Measurements from ENCODE around the gene ALG14. TPM values are rescaled to one million over a fixed set of nuclear protein-coding genes. Genes with fewer than 3 reads are reported as not detected.

The ALG14 gene
- total and polyA plus RNA-seq, 9 donors = 3.2 to 9.3 (median 7.1) TPM

DNA sequence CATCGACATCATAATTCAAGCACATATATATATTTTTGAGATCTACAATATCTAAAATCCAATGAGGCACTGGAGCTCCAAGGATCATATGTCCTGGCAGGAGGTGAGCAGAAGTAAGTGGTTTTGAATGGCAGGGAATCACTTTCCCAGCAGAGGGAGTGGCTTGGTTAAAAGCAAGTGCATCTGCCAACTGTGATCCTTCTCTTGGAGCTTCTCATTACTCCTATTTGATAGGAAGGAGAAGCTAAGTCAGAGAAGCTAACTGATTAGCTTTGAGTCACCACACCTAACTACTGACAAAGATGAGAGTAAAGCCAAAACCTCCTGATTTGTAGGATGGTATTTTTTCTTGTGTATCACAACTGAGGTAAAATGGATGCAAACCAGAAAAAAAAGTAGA lies 55.0 kb downstream of the ALG14 start:
- H3K27ac ChIP-seq (ENCODE audit: low read length) = no peak overlapping the region
- DNase-seq = no peak
- peaks cover 21% of the 10 kb centered on the region for H3K4me1 ChIP-seq (ENCODE audit: control insufficient read depth, insufficient read depth, low read length)
- no peaks in the 10 kb centered on the region for H3K9me3 ChIP-seq (replicated peaks; ENCODE audit: control insufficient read depth, low read depth, low read length)
- no CpG with 5 or more reads among the region's 1 CpG for WGBS (ENCODE audit: insufficient coverage)
- no peaks in the 10 kb centered on the region for H3K36me3 ChIP-seq (ENCODE audit: control insufficient read depth, insufficient read depth, low read length)
- no peaks in the 10 kb centered on the region for H3K27me3 ChIP-seq (ENCODE audit: control insufficient read depth, insufficient read depth, low read length)
- no peak overlapping the region for H3K4me3 ChIP-seq (ENCODE audit: low read length)

GRCh38 chr1:95015076-95015475 lies 57.7 kb downstream of the ALG14 start:
- Histone ChIP-seq H3K9me3 (replicated peaks; ENCODE audit: control insufficient read depth, low read depth, low read length) (no peaks in the 10 kb centered on the region), H3K36me3 (ENCODE audit: control insufficient read depth, insufficient read depth, low read length) (no peaks in the 10 kb centered on the region), H3K27ac (ENCODE audit: low read length) (no peak overlapping the region), H3K4me3 (ENCODE audit: low read length) (no peak overlapping the region), H3K27me3 (ENCODE audit: control insufficient read depth, insufficient read depth, low read length) (no peaks in the 10 kb centered on the region), H3K4me1 (ENCODE audit: control insufficient read depth, insufficient read depth, low read length) (peaks cover 8% of the 10 kb centered on the region)
- no peak for DNase-seq
- WGBS (ENCODE audit: insufficient coverage) = no CpG with 5 or more reads among the region's 3 CpGs

GRCh38 chr1:95013950-95014574 lies 58.7 kb downstream of the ALG14 start:
- Histone ChIP-seq H3K4me3 (ENCODE audit: low read length) (no peak overlapping the region), H3K4me1 (ENCODE audit: control insufficient read depth, insufficient read depth, low read length) (peaks cover 8% of the 10 kb centered on the region), H3K9me3 (replicated peaks; ENCODE audit: control insufficient read depth, low read depth, low read length) (no peaks in the 10 kb centered on the region), H3K27ac (ENCODE audit: low read length) (peak overlapping the region; percentile 62), H3K36me3 (ENCODE audit: control insufficient read depth, insufficient read depth, low read length) (no peaks in the 10 kb centered on the region), H3K27me3 (ENCODE audit: control insufficient read depth, insufficient read depth, low read length) (no peaks in the 10 kb centered on the region)
- no CpG with 5 or more reads among the region's 2 CpGs for WGBS (ENCODE audit: insufficient coverage)
- peak; percentile 78 for DNase-seq

- H3K4me3 ChIP-seq (ENCODE audit: low read length) = no peak overlapping the region
- H3K27me3 ChIP-seq (ENCODE audit: control insufficient read depth, insufficient read depth, low read length) = no peaks in the 10 kb centered on the region
- no peak overlapping the region for H3K27ac ChIP-seq (ENCODE audit: low read length)
- no peaks in the 10 kb centered on the region for H3K9me3 ChIP-seq (replicated peaks; ENCODE audit: control insufficient read depth, low read depth, low read length)
- no peaks in the 10 kb centered on the region for H3K36me3 ChIP-seq (ENCODE audit: control insufficient read depth, insufficient read depth, low read length)
- 100% methylated on average over 1 of the region's 3 CpGs for WGBS (ENCODE audit: insufficient coverage)
- DNase-seq = no peak
- peaks cover 5% of the 10 kb centered on the region for H3K4me1 ChIP-seq (ENCODE audit: control insufficient read depth, insufficient read depth, low read length)
Measured at GRCh38 chr1:95012389-95012788, 60.4 kb downstream of the ALG14 start.

DNA sequence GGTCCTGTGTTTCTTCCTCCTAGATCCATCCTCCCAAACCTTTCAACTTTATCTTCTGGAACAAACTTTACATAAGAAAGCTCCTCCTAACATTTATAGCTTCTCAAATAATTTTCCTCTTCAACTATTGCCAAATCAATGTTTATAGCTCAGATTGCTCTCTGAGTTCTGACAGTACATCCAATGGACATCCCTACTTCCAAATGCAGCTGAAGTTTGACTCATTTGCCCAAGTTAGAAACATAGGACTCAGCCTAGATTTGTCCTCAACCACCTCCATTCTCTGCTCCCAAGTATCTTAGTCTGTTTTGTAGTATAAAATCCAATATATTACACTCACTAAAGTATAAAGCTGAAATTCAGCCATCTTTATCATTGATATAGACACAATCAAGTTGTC lies 62.6 kb downstream of the ALG14 start:
- no peaks in the 10 kb centered on the region for H3K9me3 ChIP-seq (replicated peaks; ENCODE audit: control insufficient read depth, low read depth, low read length)
- H3K4me1 ChIP-seq (ENCODE audit: control insufficient read depth, insufficient read depth, low read length) = peaks cover 8% of the 10 kb centered on the region
- H3K27me3 ChIP-seq (ENCODE audit: control insufficient read depth, insufficient read depth, low read length) = no peaks in the 10 kb centered on the region
- H3K36me3 ChIP-seq (ENCODE audit: control insufficient read depth, insufficient read depth, low read length) = no peaks in the 10 kb centered on the region
- H3K4me3 ChIP-seq (ENCODE audit: low read length) = no peak overlapping the region
- H3K27ac ChIP-seq (ENCODE audit: low read length) = no peak overlapping the region
- no peak for DNase-seq

- no peak for DNase-seq
- Histone ChIP-seq H3K4me1 (ENCODE audit: control insufficient read depth, insufficient read depth, low read length) (peaks cover 3% of the 10 kb centered on the region), H3K36me3 (ENCODE audit: control insufficient read depth, insufficient read depth, low read length) (no peaks in the 10 kb centered on the region), H3K27ac (ENCODE audit: low read length) (no peak overlapping the region), H3K9me3 (replicated peaks; ENCODE audit: control insufficient read depth, low read depth, low read length) (no peaks in the 10 kb centered on the region), H3K4me3 (ENCODE audit: low read length) (no peak overlapping the region), H3K27me3 (ENCODE audit: control insufficient read depth, insufficient read depth, low read length) (no peaks in the 10 kb centered on the region)
Measured at GRCh38 chr1:95007687-95008086, 65.1 kb downstream of the ALG14 start.

DNA sequence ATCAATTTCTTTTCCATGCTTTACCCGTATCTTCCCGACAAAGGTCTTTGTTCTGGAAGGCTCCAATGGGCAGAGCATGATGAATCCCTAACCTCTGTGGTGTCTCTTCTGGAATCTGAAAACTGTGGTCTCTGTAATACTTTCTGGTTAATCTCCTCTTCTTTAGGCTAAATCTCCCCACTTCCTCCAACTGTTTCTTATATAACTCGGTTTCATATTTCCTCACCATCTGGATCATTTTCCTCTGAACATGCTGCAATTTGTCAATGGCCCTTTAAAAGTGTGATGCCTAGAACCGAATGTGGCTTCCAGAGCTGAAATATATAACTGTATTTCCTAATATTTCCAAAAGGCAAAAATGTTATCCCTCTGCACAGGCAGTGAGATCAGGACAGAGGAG lies 66.1 kb downstream of the ALG14 start:
- H3K27me3 ChIP-seq (ENCODE audit: control insufficient read depth, insufficient read depth, low read length) = no peaks in the 10 kb centered on the region
- WGBS (ENCODE audit: insufficient coverage) = 17% methylated on average over 3 of the region's 4 CpGs
- H3K27ac ChIP-seq (ENCODE audit: low read length) = no peak overlapping the region
- DNase-seq = peak; percentile 75
- peaks cover 10% of the 10 kb centered on the region for H3K4me1 ChIP-seq (ENCODE audit: control insufficient read depth, insufficient read depth, low read length)
- no peak overlapping the region for H3K4me3 ChIP-seq (ENCODE audit: low read length)
- H3K36me3 ChIP-seq (ENCODE audit: control insufficient read depth, insufficient read depth, low read length) = no peaks in the 10 kb centered on the region
- H3K9me3 ChIP-seq (replicated peaks; ENCODE audit: control insufficient read depth, low read depth, low read length) = no peaks in the 10 kb centered on the region

GRCh38 chr1:95005584-95005983 lies 67.2 kb downstream of the ALG14 start:
- no CpG with 5 or more reads among the region's 2 CpGs for WGBS (ENCODE audit: insufficient coverage)
- no peaks in the 10 kb centered on the region for H3K27me3 ChIP-seq (ENCODE audit: control insufficient read depth, insufficient read depth, low read length)
- H3K36me3 ChIP-seq (ENCODE audit: control insufficient read depth, insufficient read depth, low read length) = no peaks in the 10 kb centered on the region
- H3K4me3 ChIP-seq (ENCODE audit: low read length) = no peak overlapping the region
- H3K9me3 ChIP-seq (replicated peaks; ENCODE audit: control insufficient read depth, low read depth, low read length) = no peaks in the 10 kb centered on the region
- peaks cover 10% of the 10 kb centered on the region for H3K4me1 ChIP-seq (ENCODE audit: control insufficient read depth, insufficient read depth, low read length)
- no peak overlapping the region for H3K27ac ChIP-seq (ENCODE audit: low read length)
- DNase-seq = no peak

GRCh38 chr1:95004013-95004412 lies 68.7 kb downstream of the ALG14 start:
- H3K36me3 ChIP-seq (ENCODE audit: control insufficient read depth, insufficient read depth, low read length) = no peaks in the 10 kb centered on the region
- no peaks in the 10 kb centered on the region for H3K9me3 ChIP-seq (replicated peaks; ENCODE audit: control insufficient read depth, low read depth, low read length)
- H3K27ac ChIP-seq (ENCODE audit: low read length) = no peak overlapping the region
- 95% methylated on average over 4 of the region's 7 CpGs for WGBS (ENCODE audit: insufficient coverage)
- H3K4me3 ChIP-seq (ENCODE audit: low read length) = no peak overlapping the region
- H3K4me1 ChIP-seq (ENCODE audit: control insufficient read depth, insufficient read depth, low read length) = peaks cover 16% of the 10 kb centered on the region
- DNase-seq = no peak
- H3K27me3 ChIP-seq (ENCODE audit: control insufficient read depth, insufficient read depth, low read length) = no peaks in the 10 kb centered on the region

DNA sequence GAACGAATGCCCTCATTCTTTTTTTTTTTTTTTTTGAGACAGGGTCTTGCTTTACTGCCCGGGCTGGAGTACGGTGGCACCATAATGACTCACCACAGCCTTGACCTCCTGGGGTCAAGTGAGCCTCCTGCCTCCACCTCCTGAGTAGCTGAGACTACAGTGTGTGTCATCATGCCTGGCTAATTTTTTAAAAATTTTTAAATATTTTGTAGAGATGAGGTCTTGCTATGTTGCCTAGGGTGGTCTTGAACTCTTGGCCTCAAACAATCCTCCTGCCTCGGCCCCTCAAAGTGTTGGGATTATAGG lies 69.4 kb downstream of the ALG14 start:
- no peak for DNase-seq
- Histone ChIP-seq H3K4me1 (ENCODE audit: control insufficient read depth, insufficient read depth, low read length) (peaks cover 16% of the 10 kb centered on the region), H3K4me3 (ENCODE audit: low read length) (no peak overlapping the region), H3K9me3 (replicated peaks; ENCODE audit: control insufficient read depth, low read depth, low read length) (no peaks in the 10 kb centered on the region), H3K27me3 (ENCODE audit: control insufficient read depth, insufficient read depth, low read length) (no peaks in the 10 kb centered on the region), H3K36me3 (ENCODE audit: control insufficient read depth, insufficient read depth, low read length) (no peaks in the 10 kb centered on the region), H3K27ac (ENCODE audit: low read length) (peak overlapping the region; percentile 72)
- WGBS (ENCODE audit: insufficient coverage) = no CpG with 5 or more reads among the region's 4 CpGs

All from muscle of leg (tissue), 11 donors.